Heart right ventricle (tissue), 16 donors: ENCODE measurements around the gene STIP1. TPM values are rescaled to one million over a fixed set of nuclear protein-coding genes. Genes with fewer than 3 reads are reported as not detected.

ENCODE experiments used
- ATAC-seq, 8 donors: fragments of 200-7000 bp; cut with Tn5 transposase; one replicate each; pipeline ENCODE4 v1.9.1; 2020; ENCODE audit warnings: mild to moderate bottlenecking in 8 of 8, moderate library complexity in 8 of 8, moderate number of reproducible peaks in 1 of 8
- DNase-seq, 2 donors: peaks; one replicate each; pipeline ENCODE4 v3.0.0-alpha.2; 2020
- H3K27ac ChIP-seq, 10 donors: fragments of 200-600 bp; sonication (generic) in 2 of 10; one replicate each; pipeline versions ENCODE4 v1.5.0 to v1.8.0; 2020 to 2022; ENCODE audit warnings: mild to moderate bottlenecking in 3 of 10
- H3K27me3 ChIP-seq, 7 donors: fragments of 200-600 bp; one replicate each; pipeline ENCODE4 v1.8.0; 2021 to 2022; ENCODE audit warnings: mild to moderate bottlenecking in 2 of 7
- H3K36me3 ChIP-seq, 9 donors: fragments of 200-600 bp; sonication (generic) in 1 of 9; one replicate each; pipeline versions ENCODE4 v1.5.0 to v1.8.0; 2020 to 2022; ENCODE audit warnings: mild to moderate bottlenecking in 2 of 9
- H3K4me1 ChIP-seq, 9 donors: fragments of 200-600 bp; sonication (generic) in 1 of 9; one replicate each; pipeline versions ENCODE4 v1.5.0 to v1.8.0; 2020 to 2022; ENCODE audit warnings: mild to moderate bottlenecking in 4 of 9
- H3K4me3 ChIP-seq, 10 donors: fragments of 200-600 bp; sonication (generic) in 2 of 10; one replicate each; pipeline versions ENCODE4 v1.5.0 to v1.8.0; 2020 to 2022; ENCODE audit warnings: mild to moderate bottlenecking in 7 of 10, moderate library complexity in 2 of 10
- H3K9me3 ChIP-seq, 11 donors: fragments of 200-600 bp in 10 of 11; sonication (generic) in 2 of 11; one replicate each; pipeline versions ENCODE4 v1.5.0 to v1.8.0; 2013 to 2022; ENCODE audit warnings: mild to moderate bottlenecking in 2 of 11, control low read depth in 1 of 11, moderate library complexity in 1 of 11
- WGBS, 2 donors: extraction: QIAGEN DNeasy Blood & Tissue Kit; methylation state at CpG; one replicate each; pipeline ENCODE4 v1.1.7; 2013; ENCODE audit warnings: inconsistent platforms in 1 of 2; 5-methylcytosine and 5-hydroxymethylcytosine counted together
- intact Hi-C, 10 donors: fragments of 100-400 bp; cut with DNase I; formaldehyde crosslinking; loops; one replicate each; pipeline versions ENCODE4 v1.11.1 to v1.14.2; 2022
- polyA plus RNA-seq, 2 donors: library from polyadenylated mRNA; stranded (reverse); fragments of 200-250 nt; gene quantifications; one replicate each; pipeline ENCODE4 v1.2.3, GENCODE V29; 2013
- total RNA-seq, 10 donors: library from RNA; stranded (reverse); fragmentation: NEBNext Ultra II Directional in 3 of 10; extraction: Animal tissue kit (Norgen Biotek cat#: 25700) in 3 of 10; gene quantifications; one replicate each; pipeline versions ENCODE4 v1.2.1 to v1.2.4, GENCODE V29; 2021 to 2023
- TF ChIP-seq, protein P1 (sequence below), 9 donors: fragments of 200-600 bp; sonication (generic) in 2 of 9; IDR thresholded peaks; one replicate each; pipeline versions ENCODE4 v1.5.0 to v1.8.0; 2021 to 2022; ENCODE audit warnings: antibody characterized with exemption in 9 of 9, mild to moderate bottlenecking in 5 of 9, moderate library complexity in 1 of 9
- donor health status: Arrhythmogenic right ventricular cardiomyopathy.
- donor health status: ischemic (EF 13 %, LVEDD 7.1; RV severe dilation, severe dysfunction).
- donor health status: healthy with polysubstance abuse.
- donor health status: DM: no; HTN: yes; CAD: no.
- donor health status: DM: no; HTN: no; CAD: no.
- donor health status: ischemic (EF 25% LVEDD 6.9; RV normal size, moderate dysfunction).
- donor health status: ischemic (EF 25% LVEDD 5.7; RV mildly dilated, moderate dysfunction).
- donor health status: healthy.
- donor health status: DM: yes; HTN: yes; CAD: no.
- donor health status: Ischemic cardiomyopathy.
- donor health status: ischemic (EF 35%, LVEDD 5.7; RV mildly dilated, moderate dysfunction).
- donor health status: nonischemic (EF 11% LVEDD 7.7; RV severe dilation, severe dysfunction).
- donor health status: DM: yes; HTN: yes; CAD: no.
- donor health status: PGD.
- donor health status: ischemic (EF 29% LVEDD 5.4; RV normal size, mild dysfunction).
- donor health status: nonischemic (EF 23%, LVEDD 6.1; RV moderate dilation, normal function).

The STIP1 gene
- total and polyA plus RNA-seq, 12 donors = 55.3 to 144 (median 87.9) TPM

DNA sequence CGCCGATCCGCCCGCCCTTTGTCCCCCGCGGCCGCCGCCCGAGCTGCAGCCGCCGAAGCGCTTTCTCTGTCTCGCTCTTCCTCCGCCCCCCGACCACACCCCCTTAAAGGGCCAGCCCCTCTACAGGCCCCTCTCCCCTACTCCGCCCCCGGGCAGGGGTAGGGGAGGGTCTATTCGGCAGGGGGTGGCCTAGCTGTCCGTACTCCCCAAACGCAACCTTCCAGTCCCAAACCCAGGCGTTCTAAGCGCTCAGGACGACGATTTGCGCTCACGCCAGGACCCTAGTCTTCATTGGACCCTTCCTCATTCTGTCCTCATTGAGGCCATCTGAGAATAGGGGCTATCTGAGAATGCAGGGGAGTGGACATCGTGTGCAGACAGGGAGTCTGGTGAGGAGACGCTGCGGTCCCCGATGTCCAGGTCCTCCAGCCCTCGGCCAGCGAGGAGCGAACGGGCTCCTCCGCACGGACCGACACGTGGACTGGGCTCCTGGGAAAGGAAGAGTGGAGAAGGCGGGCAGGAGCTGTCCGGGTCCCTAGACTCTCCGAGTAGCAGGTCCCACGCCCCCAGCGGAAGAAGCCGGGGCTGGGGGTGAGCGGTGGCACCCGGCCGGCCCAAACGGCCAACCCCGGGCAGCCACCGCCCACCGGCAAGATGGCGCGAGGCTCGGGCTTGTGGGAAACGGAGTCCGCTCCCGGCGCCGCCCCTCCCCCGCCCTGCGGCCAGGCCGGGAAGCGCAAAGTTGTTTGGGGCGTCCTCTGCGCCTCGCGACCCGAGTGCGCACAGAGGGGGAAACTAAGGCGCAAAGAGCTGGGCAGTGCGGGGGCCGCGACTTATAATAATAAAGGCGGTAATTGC, 61.1 kb downstream of the STIP1 start, which contains the start of gene PPP1R14B:
Gene PPP1R14B, minus strand, starts transcription at position 73 of the 858 bp plus-strand sequence. CDS start 270 bp downstream, outside the sequence.
- peak within 1 kb of the TSS; percentile 66 to 96 (median 92) for H3K27ac ChIP-seq
- H3K27me3 ChIP-seq = no peaks in the 10 kb centered on the region
- 1% methylated on average over 64 to 74 of the region's 74 CpGs for WGBS, 2 donors
- intact Hi-C loops = loop anchor here in 2 of 10 donors (2.0 to 5.0 kb wide), 2 partner anchors 55 to 58 kb away; partner anchors contain the start of genes CATSPERZ (in 1 of the 2) and ESRRA (in 1 of the 2)
- no peaks in the 10 kb centered on the region for H3K9me3 ChIP-seq
- ATAC-seq = peak; percentile 65 to 81 (median 76)
- peak; percentile 90 to 92 for DNase-seq
- peak within 1 kb of the TSS; percentile 44 to 90 (median 71) for H3K4me3 ChIP-seq
- peaks cover 14 to 57% (median 48%) of the 10 kb centered on the region in 9 donors for H3K4me1 ChIP-seq
- H3K36me3 ChIP-seq = peaks cover 0 to 20% (median 0%) of the 10 kb centered on the region in 9 donors
- TF ChIP-seq, protein P1, sequence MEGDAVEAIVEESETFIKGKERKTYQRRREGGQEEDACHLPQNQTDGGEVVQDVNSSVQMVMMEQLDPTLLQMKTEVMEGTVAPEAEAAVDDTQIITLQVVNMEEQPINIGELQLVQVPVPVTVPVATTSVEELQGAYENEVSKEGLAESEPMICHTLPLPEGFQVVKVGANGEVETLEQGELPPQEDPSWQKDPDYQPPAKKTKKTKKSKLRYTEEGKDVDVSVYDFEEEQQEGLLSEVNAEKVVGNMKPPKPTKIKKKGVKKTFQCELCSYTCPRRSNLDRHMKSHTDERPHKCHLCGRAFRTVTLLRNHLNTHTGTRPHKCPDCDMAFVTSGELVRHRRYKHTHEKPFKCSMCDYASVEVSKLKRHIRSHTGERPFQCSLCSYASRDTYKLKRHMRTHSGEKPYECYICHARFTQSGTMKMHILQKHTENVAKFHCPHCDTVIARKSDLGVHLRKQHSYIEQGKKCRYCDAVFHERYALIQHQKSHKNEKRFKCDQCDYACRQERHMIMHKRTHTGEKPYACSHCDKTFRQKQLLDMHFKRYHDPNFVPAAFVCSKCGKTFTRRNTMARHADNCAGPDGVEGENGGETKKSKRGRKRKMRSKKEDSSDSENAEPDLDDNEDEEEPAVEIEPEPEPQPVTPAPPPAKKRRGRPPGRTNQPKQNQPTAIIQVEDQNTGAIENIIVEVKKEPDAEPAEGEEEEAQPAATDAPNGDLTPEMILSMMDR (IDR thresholded peaks at IDR 0.05) = peak in 5 of 9 donors; percentile 8 to 34 (median 24)

DNA sequence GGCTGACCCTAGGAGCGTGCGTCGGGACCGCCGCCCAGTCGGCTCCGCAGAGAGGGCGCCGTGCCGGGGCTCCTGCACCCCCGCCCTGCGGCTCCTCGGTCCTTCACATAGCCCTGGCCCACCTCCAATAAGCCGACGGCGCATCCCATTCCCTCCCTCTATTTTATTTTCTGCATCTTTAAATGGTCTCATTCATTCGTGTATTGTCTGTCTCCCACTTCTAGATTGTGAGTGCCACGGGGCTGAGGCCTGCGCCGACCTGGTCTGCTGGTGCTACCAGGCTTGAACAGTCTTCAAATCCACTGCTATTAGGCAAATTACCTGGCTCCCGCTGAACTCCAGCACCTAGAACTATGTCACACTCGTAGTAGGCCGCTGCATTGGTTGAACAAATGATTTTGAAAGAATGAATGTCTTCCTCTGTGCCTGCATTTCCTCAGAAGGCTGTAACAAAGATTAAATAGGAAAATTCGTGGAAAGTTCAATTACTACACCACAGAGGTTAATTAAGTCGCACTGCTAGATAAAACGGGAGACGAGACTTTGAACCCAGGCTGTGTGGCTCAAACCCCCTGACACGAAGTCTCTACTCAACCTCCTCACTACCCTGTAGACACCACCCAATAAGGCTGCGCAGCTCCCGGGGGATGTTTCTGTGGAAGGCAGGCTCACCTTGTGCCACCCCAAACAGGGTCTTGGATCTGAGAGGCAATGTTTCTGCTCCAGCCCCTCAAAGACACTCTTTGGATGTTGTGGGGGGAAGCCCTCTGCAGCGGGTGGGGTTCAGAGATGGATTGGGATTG, 62.0 kb downstream of the STIP1 start:
- peak overlapping the region; percentile 14 to 96 (median 92) for H3K27ac ChIP-seq
- H3K4me1 ChIP-seq = peaks cover 9 to 57% (median 47%) of the 10 kb centered on the region in 9 donors

DNA sequence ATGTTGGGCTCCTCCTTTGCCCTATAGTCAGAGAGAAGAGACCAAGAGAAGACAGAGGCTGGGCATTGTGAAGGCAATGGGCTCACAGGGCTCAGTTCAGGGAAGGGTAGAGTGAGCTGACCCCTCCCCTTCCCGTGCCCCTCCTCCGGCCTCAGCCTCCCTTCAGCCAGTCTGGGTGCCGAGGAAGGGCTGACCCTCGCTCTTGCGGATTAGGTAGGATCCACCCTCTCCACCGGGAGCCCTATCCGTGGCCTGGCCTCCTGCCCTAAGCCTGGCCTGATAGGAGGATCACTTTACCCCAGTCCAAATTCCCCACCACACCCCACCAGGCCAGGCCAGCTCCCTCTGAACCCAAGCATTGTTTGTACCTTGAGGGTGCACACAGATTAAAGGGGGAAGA, 62.6 kb downstream of the STIP1 start:
- DNase-seq = no peak
- no peak overlapping the region for H3K4me3 ChIP-seq
- ATAC-seq = no peak
- intact Hi-C loops = loop anchor here in 1 of 10 donors (5.0 kb wide), 1 partner anchor 54 kb away; the partner anchor contains the start of gene CATSPERZ
- peaks cover 0 to 13% (median 0%) of the 10 kb centered on the region in 9 donors for H3K36me3 ChIP-seq
- H3K27me3 ChIP-seq = no peaks in the 10 kb centered on the region
- TF ChIP-seq, protein P1 (IDR thresholded peaks at IDR 0.05) = no peak
- 80 to 88% methylated on average over 7 of the region's 7 CpGs for WGBS, 2 donors
- H3K9me3 ChIP-seq = no peaks in the 10 kb centered on the region
- peaks cover 9 to 57% (median 49%) of the 10 kb centered on the region in 9 donors for H3K4me1 ChIP-seq
- H3K27ac ChIP-seq = no peak overlapping the region

More for the DNA sequence above, 62.0 kb downstream of the STIP1 start:
- H3K36me3 ChIP-seq = peaks cover 0 to 19% (median 0%) of the 10 kb centered on the region in 9 donors
- DNase-seq (peak in 1 of 2 donors; percentile 10), ATAC-seq (peak in 3 of 8 donors; percentile 0 to 2 (median 2))
- no peaks in the 10 kb centered on the region for H3K9me3 ChIP-seq
- H3K4me3 ChIP-seq = peak overlapping the region; percentile 44 to 90 (median 68)
- intact Hi-C loops = loop anchor here in 2 of 10 donors (2.0 to 5.0 kb wide), 2 partner anchors 54 to 57 kb away; partner anchors contain the start of genes CATSPERZ (in 1 of the 2) and ESRRA (in 1 of the 2)
- TF ChIP-seq, protein P1 (IDR thresholded peaks at IDR 0.05) = no peak
- WGBS, 2 donors = 36 to 42% methylated on average over 31 of the region's 31 CpGs
- no peaks in the 10 kb centered on the region for H3K27me3 ChIP-seq
